ENCODE results near the gene ZNF850. TPM values are rescaled to one million over a fixed set of nuclear protein-coding genes. Genes with fewer than 3 reads are reported as not detected.

ZNF850 gene
- total and polyA plus RNA-seq, 9 of the 15 experiments (the other 6 are each of a cell fraction or from before 2014, with no cell fraction given): 1.2 to 13.0 (median 5.9) TPM

- no peak for TF ChIP-seq ZNF407 (IDR thresholded peaks at IDR 0.05; ENCODE audit: low read depth)
- TF ChIP-seq NCOA1 (IDR thresholded peaks at IDR 0.05; ENCODE audit: low read depth): peak; percentile 48
- TF ChIP-seq ZKSCAN3 (CRISPR knock-in tag; IDR thresholded peaks at IDR 0.05): no peak
- no peak for TF ChIP-seq MAFG (tag; conservative IDR thresholded peaks at IDR 0.05)
- no peak for TF ChIP-seq DACH1 (IDR thresholded peaks at IDR 0.05; ENCODE audit: partially characterized antibody)
- no peak for TF ChIP-seq KLF10 (CRISPR knock-in tag; IDR thresholded peaks at IDR 0.05)
- no peak for TF ChIP-seq SETDB1 (IDR thresholded peaks at IDR 0.05; ENCODE audit: low read length)
- TF ChIP-seq, protein P1, sequence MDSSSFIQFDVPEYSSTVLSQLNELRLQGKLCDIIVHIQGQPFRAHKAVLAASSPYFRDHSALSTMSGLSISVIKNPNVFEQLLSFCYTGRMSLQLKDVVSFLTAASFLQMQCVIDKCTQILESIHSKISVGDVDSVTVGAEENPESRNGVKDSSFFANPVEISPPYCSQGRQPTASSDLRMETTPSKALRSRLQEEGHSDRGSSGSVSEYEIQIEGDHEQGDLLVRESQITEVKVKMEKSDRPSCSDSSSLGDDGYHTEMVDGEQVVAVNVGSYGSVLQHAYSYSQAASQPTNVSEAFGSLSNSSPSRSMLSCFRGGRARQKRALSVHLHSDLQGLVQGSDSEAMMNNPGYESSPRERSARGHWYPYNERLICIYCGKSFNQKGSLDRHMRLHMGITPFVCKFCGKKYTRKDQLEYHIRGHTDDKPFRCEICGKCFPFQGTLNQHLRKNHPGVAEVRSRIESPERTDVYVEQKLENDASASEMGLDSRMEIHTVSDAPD (CRISPR knock-in tag; IDR thresholded peaks at IDR 0.05): no peak
- peak; percentile 65; the same call in 1 of the 2 replicates for TF ChIP-seq E2F3 (CRISPR knock-in tag; IDR thresholded peaks at IDR 0.05)
- TF ChIP-seq BRD4 (IDR thresholded peaks at IDR 0.05): no peak; the same call in 1 of the 2 replicates
- no peak for TF ChIP-seq KDM1A (IDR thresholded peaks at IDR 0.05)
- TF ChIP-seq NCOA2 (IDR thresholded peaks at IDR 0.05; ENCODE audit: partially characterized antibody in 2 of 2): no peak
- TF ChIP-seq BRF1 (IDR thresholded peaks at IDR 0.05; ENCODE audit: borderline replicate concordance, extremely low read depth, insufficient read length): no peak
- TF ChIP-seq ZNF408 (CRISPR knock-in tag; IDR thresholded peaks at IDR 0.05; ENCODE audit: low read depth): no peak
- TF ChIP-seq CHD2 (IDR thresholded peaks at IDR 0.05; ENCODE audit: low read depth, low read length): peak; percentile 97
- TF ChIP-seq ZC3H4 (CRISPR knock-in tag; IDR thresholded peaks at IDR 0.05; ENCODE audit: borderline replicate concordance): no peak
- no peak for TF ChIP-seq ZBTB17 (CRISPR knock-in tag; IDR thresholded peaks at IDR 0.05)
- TF ChIP-seq KHSRP (IDR thresholded peaks at IDR 0.05): no peak
- TF ChIP-seq ZNF12 (CRISPR knock-in tag; IDR thresholded peaks at IDR 0.05): no peak
- TF ChIP-seq TAL1 (IDR thresholded peaks at IDR 0.05): no peak; the same call in 1 of the 2 replicates
- no peak for TF ChIP-seq ZNF76 (CRISPR knock-in tag; IDR thresholded peaks at IDR 0.05; ENCODE audit: borderline replicate concordance)
- TF ChIP-seq HCFC1 (IDR thresholded peaks at IDR 0.05; ENCODE audit: low read depth, low read length): peak; percentile 86
These were observed at the start of gene ZNF850 (continued) for GRCh38 chr19:36772311-36773222.

Data from K562 (cell line).